Activated naive CD8-positive, alpha-beta T cell (primary cell): ENCODE measurements around the gene SUPT3H.
"Not testable (repeated sequence)": the region's sequence is repeated elsewhere in the genome, so short reads cannot be mapped to it uniquely, and the experiment has no call there.

Source experiments
- H3K27ac Mint-ChIP-seq: one replicate; pipeline ENCODE4 v1.8.0; 2021; ENCODE audit warnings: mixed read lengths
- H3K27me3 Mint-ChIP-seq: one replicate; pipeline ENCODE4 v1.8.0; 2021; ENCODE audit warnings: mixed read lengths
- H3K36me3 Mint-ChIP-seq: one replicate; pipeline ENCODE4 v1.8.0; 2021; ENCODE audit warnings: mixed read lengths
- H3K4me1 Mint-ChIP-seq: one replicate; pipeline ENCODE4 v1.8.0; 2021; ENCODE audit warnings: low read depth, mixed read lengths
- H3K4me3 Mint-ChIP-seq: one replicate; pipeline ENCODE4 v1.8.0; 2021; ENCODE audit warnings: mild to moderate bottlenecking, mixed read lengths
- H3K9me3 Mint-ChIP-seq: one replicate; pipeline ENCODE4 v1.8.0; 2021; ENCODE audit warnings: low read depth, mixed read lengths

The SUPT3H gene

GRCh38 chr6:45320349-45320748, 57.4 kb downstream of the SUPT3H start:
- Mint-ChIP-seq H3K27me3 (no peaks in the 10 kb centered on the region), H3K4me1 (peaks cover 63% of the 10 kb centered on the region), H3K4me3 (no peak overlapping the region), H3K9me3 (no peaks in the 10 kb centered on the region), H3K36me3 (peaks cover 18% of the 10 kb centered on the region), H3K27ac (peak overlapping the region; percentile 22)

GRCh38 chr6:45314146-45314545, 63.6 kb downstream of the SUPT3H start:
- peaks cover 32% of the 10 kb centered on the region for H3K36me3 Mint-ChIP-seq
- peaks cover 70% of the 10 kb centered on the region for H3K4me1 Mint-ChIP-seq

GRCh38 chr6:45310118-45310788, 67.5 kb downstream of the SUPT3H start:
- H3K4me3 Mint-ChIP-seq = peak overlapping the region; percentile 57
- peak overlapping the region; percentile 83 for H3K27ac Mint-ChIP-seq
- H3K27me3 Mint-ChIP-seq = no peaks in the 10 kb centered on the region
- H3K9me3 Mint-ChIP-seq = peaks cover 29% of the 10 kb centered on the region
- peaks cover 30% of the 10 kb centered on the region for H3K36me3 Mint-ChIP-seq
- peaks cover 75% of the 10 kb centered on the region for H3K4me1 Mint-ChIP-seq

More at GRCh38 chr6:45314146-45314545, 63.6 kb downstream of the SUPT3H start:
- H3K4me3 Mint-ChIP-seq = no peak overlapping the region
- H3K27ac Mint-ChIP-seq = no peak overlapping the region
- H3K9me3 Mint-ChIP-seq = peaks cover 20% of the 10 kb centered on the region
- no peaks in the 10 kb centered on the region for H3K27me3 Mint-ChIP-seq

- H3K4me3 Mint-ChIP-seq = no peak overlapping the region
- no peak overlapping the region for H3K27ac Mint-ChIP-seq
- H3K27me3 Mint-ChIP-seq = no peaks in the 10 kb centered on the region
- peaks cover 30% of the 10 kb centered on the region for H3K36me3 Mint-ChIP-seq
- peaks cover 54% of the 10 kb centered on the region for H3K4me1 Mint-ChIP-seq
- peaks cover 23% of the 10 kb centered on the region for H3K9me3 Mint-ChIP-seq
These were observed 72.2 kb downstream of the SUPT3H start for GRCh38 chr6:45305546-45305945.

- H3K4me3 Mint-ChIP-seq = no peak overlapping the region
- peaks cover 44% of the 10 kb centered on the region for H3K4me1 Mint-ChIP-seq
- H3K27ac Mint-ChIP-seq = no peak overlapping the region
- H3K9me3 Mint-ChIP-seq = peaks cover 17% of the 10 kb centered on the region
- peaks cover 23% of the 10 kb centered on the region for H3K36me3 Mint-ChIP-seq
- no peaks in the 10 kb centered on the region for H3K27me3 Mint-ChIP-seq
These were observed 74.9 kb downstream of the SUPT3H start for GRCh38 chr6:45302832-45303231.

- no peaks in the 10 kb centered on the region for H3K27me3 Mint-ChIP-seq
- no peak overlapping the region for H3K4me3 Mint-ChIP-seq
- no peak overlapping the region for H3K27ac Mint-ChIP-seq
- peaks cover 17% of the 10 kb centered on the region for H3K9me3 Mint-ChIP-seq
- peaks cover 51% of the 10 kb centered on the region for H3K4me1 Mint-ChIP-seq
- peaks cover 21% of the 10 kb centered on the region for H3K36me3 Mint-ChIP-seq
These were observed 76.2 kb downstream of the SUPT3H start for GRCh38 chr6:45301348-45302142.

- Mint-ChIP-seq H3K4me1 (peaks cover 47% of the 10 kb centered on the region), H3K27ac (peak overlapping the region; percentile 66), H3K36me3 (peaks cover 14% of the 10 kb centered on the region), H3K9me3 (peaks cover 13% of the 10 kb centered on the region), H3K27me3 (no peaks in the 10 kb centered on the region), H3K4me3 (no peak overlapping the region)
These were observed 77.0 kb downstream of the SUPT3H start for GRCh38 chr6:45300736-45301135.

GRCh38 chr6:45299096-45299581, 78.6 kb downstream of the SUPT3H start:
- Mint-ChIP-seq H3K27me3 (no peaks in the 10 kb centered on the region), H3K9me3 (peaks cover 6% of the 10 kb centered on the region), H3K4me3 (no peak overlapping the region), H3K4me1 (peaks cover 58% of the 10 kb centered on the region), H3K36me3 (peaks cover 9% of the 10 kb centered on the region), H3K27ac (no peak overlapping the region)

- peaks cover 4% of the 10 kb centered on the region for H3K36me3 Mint-ChIP-seq
- no peaks in the 10 kb centered on the region for H3K9me3 Mint-ChIP-seq
- peaks cover 69% of the 10 kb centered on the region for H3K4me1 Mint-ChIP-seq
- H3K4me3 Mint-ChIP-seq = no peak overlapping the region
- H3K27ac Mint-ChIP-seq = no peak overlapping the region
- H3K27me3 Mint-ChIP-seq = no peaks in the 10 kb centered on the region
These were observed 80.4 kb downstream of the SUPT3H start for GRCh38 chr6:45297320-45297719.

GRCh38 chr6:45294065-45294701, 83.6 kb downstream of the SUPT3H start:
- not testable (repeated sequence) for H3K36me3 Mint-ChIP-seq, H3K27me3 Mint-ChIP-seq, H3K9me3 Mint-ChIP-seq
- Mint-ChIP-seq H3K27ac (peak overlapping the region; percentile 30), H3K4me1 (peaks cover 64% of the 10 kb centered on the region), H3K4me3 (peak overlapping the region; percentile 15)

- H3K4me3 Mint-ChIP-seq = peak overlapping the region; percentile 15
- H3K9me3 Mint-ChIP-seq = no peaks in the 10 kb centered on the region
- no peaks in the 10 kb centered on the region for H3K27me3 Mint-ChIP-seq
- H3K4me1 Mint-ChIP-seq = peaks cover 64% of the 10 kb centered on the region
- H3K36me3 Mint-ChIP-seq = peaks cover 6% of the 10 kb centered on the region
- peak overlapping the region; percentile 24 for H3K27ac Mint-ChIP-seq
These were observed 84.4 kb downstream of the SUPT3H start for GRCh38 chr6:45293306-45293705.

- Mint-ChIP-seq H3K27ac (no peak overlapping the region), H3K9me3 (no peaks in the 10 kb centered on the region), H3K27me3 (no peaks in the 10 kb centered on the region), H3K4me3 (no peak overlapping the region), H3K4me1 (peaks cover 40% of the 10 kb centered on the region), H3K36me3 (peaks cover 8% of the 10 kb centered on the region)
These were observed 87.8 kb downstream of the SUPT3H start for GRCh38 chr6:45289751-45290514.

GRCh38 chr6:45286707-45287106, 91.0 kb downstream of the SUPT3H start:
- Mint-ChIP-seq H3K36me3 (peaks cover 12% of the 10 kb centered on the region), H3K4me1 (peaks cover 21% of the 10 kb centered on the region)
- not testable (repeated sequence) for H3K9me3 Mint-ChIP-seq, H3K27ac Mint-ChIP-seq, H3K27me3 Mint-ChIP-seq, H3K4me3 Mint-ChIP-seq

GRCh38 chr6:45278367-45278766, 99.4 kb downstream of the SUPT3H start:
- Mint-ChIP-seq H3K4me1 (peaks cover 11% of the 10 kb centered on the region), H3K36me3 (peaks cover 18% of the 10 kb centered on the region), H3K4me3 (no peak overlapping the region), H3K27ac (no peak overlapping the region), H3K27me3 (no peaks in the 10 kb centered on the region), H3K9me3 (peaks cover 13% of the 10 kb centered on the region)
